K562 (cell line): ENCODE measurements around the gene CRYBB1. TPM values are rescaled to one million over a fixed set of nuclear protein-coding genes. Genes with fewer than 3 reads are reported as not detected.
A peak's percentile ranks its signal among the peaks of the same experiment; 100 is the strongest.

ENCODE experiments used
- ATAC-seq: fragments of 200-7000 bp; cut with Tn5 transposase; 3 replicates; pipeline ENCODE4 v1.9.1; 2020; ENCODE audit warnings: moderate library complexity
- BruUV-seq: library from RNA; stranded (reverse); fragments of 400-500 nt; replicated peaks from 2 replicates; lab custom pipeline; 2021; lab: Mats Ljungman, UMichigan
- CTCF ChIA-PET: fragments of 300-600 bp; formaldehyde crosslinking; extraction: SDS; loops from one replicate; lab custom pipeline; 2021; ENCODE audit warnings: low intra/inter-chr PET ratio; lab: Yijun Ruan, JAX
- POLR2A ChIA-PET: fragments of 300-600, 350-650 bp; sonication (Branson Sonifier 250); formaldehyde crosslinking; extraction: SDS; loops from one replicate; lab custom pipeline; 2021; ENCODE audit warnings: antibody characterized with exemption, inconsistent platforms; lab: Yijun Ruan, JAX
- DNase-seq, 4 experiments: peaks; one replicate each; pipeline versions ENCODE4 v3.0.0 to v3.0.0-alpha.2; 2011 to 2018; ENCODE audit warnings: low spot score in 3 of 4, mixed read lengths in 3 of 4; ENCODE audit errors: extremely low read depth in 1 of 4
- FAIRE-seq: peaks from 2 replicates; lab custom pipeline; 2011; peaks lifted over from hg19 to GRCh38; lab: Jason Lieb, UNC
- H2AFZ ChIP-seq: 2 replicates; pipeline ENCODE4 v1.6.0; 2011; ENCODE audit warnings: low read depth, low read length, control low read depth, inconsistent platforms
- H3K27ac ChIP-seq: fragments of 200-600 bp; 3 replicates; pipeline ENCODE4 v1.8.0; 2011; ENCODE audit warnings: low read depth, mild to moderate bottlenecking, control low read depth, inconsistent platforms, low read length, moderate library complexity, mixed read lengths; ENCODE audit errors: extremely low read depth
- H3K27me3 ChIP-seq, 2 experiments: fragments of 300-600 bp in 1 of 2; 2 replicates in 1 of 2; 3 replicates in 1 of 2; pipeline versions ENCODE4 v1.6.0 to v1.8.0; 2011; ENCODE audit warnings: inconsistent platforms in 2 of 2, low read length in 2 of 2, mild to moderate bottlenecking in 1 of 2, mixed read lengths in 1 of 2, moderate library complexity in 1 of 2; ENCODE audit not compliant: control insufficient read depth in 2 of 2, insufficient read depth in 2 of 2
- H3K36me3 ChIP-seq: fragments of 300-600 bp; 3 replicates; pipeline ENCODE4 v1.8.0; 2011; ENCODE audit warnings: mild to moderate bottlenecking, low read length, inconsistent platforms; ENCODE audit not compliant: control insufficient read depth, insufficient read depth
- H3K4me1 ChIP-seq, 2 experiments: fragments of 200-600 bp in 1 of 2; replicated peaks in 1 of 2; 2 replicates in 1 of 2; 3 replicates in 1 of 2; pipeline versions ENCODE4 v1.5.1 to v1.8.0; 2011; ENCODE audit warnings: inconsistent platforms in 2 of 2, low read length in 2 of 2, mild to moderate bottlenecking in 1 of 2, mixed read lengths in 1 of 2, moderate library complexity in 1 of 2; ENCODE audit not compliant: control insufficient read depth in 2 of 2, insufficient read depth in 2 of 2
- H3K4me2 ChIP-seq: 2 replicates; pipeline ENCODE4 v1.6.1; 2011; ENCODE audit warnings: low read length, control low read depth, inconsistent platforms, mixed read lengths; ENCODE audit not compliant: insufficient read depth
- H3K4me3 ChIP-seq: fragments of 200-600 bp; sonication (generic), shearing (Covaris generic); 2 replicates; pipeline ENCODE4 v1.5.1; 2016; ENCODE audit warnings: control low read depth, inconsistent platforms
- H3K79me2 ChIP-seq: fragments of 200-600 bp; 3 replicates; pipeline ENCODE4 v1.8.0; 2011; ENCODE audit warnings: low read length, inconsistent platforms; ENCODE audit not compliant: control insufficient read depth, insufficient read depth
- H3K9ac ChIP-seq, 2 experiments: 2 replicates each; pipeline versions ENCODE4 v1.6.0 to v1.6.1; 2011; ENCODE audit warnings: low read depth in 2 of 2, low read length in 2 of 2, control low read depth in 1 of 2, inconsistent platforms in 1 of 2, mild to moderate bottlenecking in 1 of 2, mixed read lengths in 1 of 2; ENCODE audit not compliant: insufficient read depth in 1 of 2
- H3K9me1 ChIP-seq: one replicate; pipeline ENCODE4 v1.6.0; 2011; ENCODE audit warnings: inconsistent platforms, mild to moderate bottlenecking, low read length, moderate library complexity; ENCODE audit not compliant: control insufficient read depth, insufficient read depth
- H3K9me3 ChIP-seq: replicated peaks from 2 replicates; pipeline ENCODE4 v1.5.1; 2011; ENCODE audit warnings: low read depth, low read length, inconsistent platforms; ENCODE audit not compliant: control insufficient read depth, insufficient read depth
- H4K20me1 ChIP-seq: replicated peaks from 2 replicates; pipeline ENCODE4 v1.6.1; 2011; ENCODE audit warnings: low read length, inconsistent platforms, mixed read lengths; ENCODE audit not compliant: control insufficient read depth, insufficient read depth
- HDAC1 ChIP-seq, 2 experiments: fragments of 450-650 bp; IDR thresholded peaks; 2 replicates each; pipeline ENCODE4 v1.6.1; 2016 to 2017; ENCODE audit warnings: inconsistent platforms in 1 of 2, mild to moderate bottlenecking in 1 of 2, moderate library complexity in 1 of 2
- KDM1A ChIP-seq, 2 experiments: fragments of 450-650 bp; IDR thresholded peaks; 2 replicates each; pipeline ENCODE4 v1.6.1; 2016; ENCODE audit warnings: mild to moderate bottlenecking in 2 of 2
- NR3C1 ChIP-seq: sonication (generic); formaldehyde crosslinking; IDR thresholded peaks from 2 replicates; pipeline ENCODE4 v1.8.1; 2022; ENCODE audit warnings: missing genetic modification reagents
- NRF1 ChIP-seq, 2 experiments: fragments of 450-650 bp; IDR thresholded peaks in 1 of 2; conservative IDR thresholded peaks in 1 of 2; 2 replicates each; pipeline ENCODE4 v1.6.1; 2014; ENCODE audit warnings: mild to moderate bottlenecking in 2 of 2
- SAFB2 ChIP-seq: fragments of 200-400 bp; formaldehyde crosslinking; IDR thresholded peaks from 2 replicates; pipeline ENCODE4 v1.6.1; 2018; ENCODE audit warnings: borderline replicate concordance, low read length, low read depth, moderate library complexity; ENCODE audit not compliant: severe bottlenecking
- TFE3 ChIP-seq: fragments of 450-650 bp; formaldehyde crosslinking; IDR thresholded peaks from 2 replicates; pipeline ENCODE4 v1.4.0; 2020; ENCODE audit warnings: mild to moderate bottlenecking, mixed read lengths
- TGIF2 ChIP-seq: sonication (generic); formaldehyde crosslinking; IDR thresholded peaks from 2 replicates; pipeline ENCODE4 v1.8.1; 2022; ENCODE audit warnings: mild to moderate bottlenecking, missing genetic modification reagents, moderate library complexity
- ZBTB11 ChIP-seq, 3 experiments: fragments of 200-800 bp in 1 of 3; fragments of 250-450 bp in 1 of 3; fragments of 450-650 bp in 1 of 3; sonication (Bioruptor Pico) in 1 of 3; sonication (Bioruptor generic) in 1 of 3; formaldehyde crosslinking in 1 of 3; IDR thresholded peaks; 2 replicates each; pipeline versions ENCODE4 v1.6.1 to v1.8.0; 2016 to 2022; ENCODE audit warnings: mild to moderate bottlenecking in 2 of 3, missing genetic modification characterization in 2 of 3, missing compliant biosample characterization in 1 of 3, moderate library complexity in 1 of 3
- ZNF253 ChIP-seq: fragments of 250-450 bp; sonication (Bioruptor Pico); conservative IDR thresholded peaks from 2 replicates; pipeline ENCODE4 v1.6.1; 2021; ENCODE audit warnings: mild to moderate bottlenecking
- WGBS: fragments of 100-300 bp; shearing (Covaris generic); methylation state at CpG from one replicate; pipeline ENCODE4 v1.1.6; 2016; ENCODE audit warnings: low coverage, mixed read lengths; ENCODE audit not compliant: insufficient coverage; ENCODE audit errors: missing lambda C conversion rate; 5-methylcytosine and 5-hydroxymethylcytosine counted together
- in situ Hi-C: fragments of 300-500 bp; cut with MboI; formaldehyde crosslinking; loops from 4 replicates; pipeline ENCODE4 v1.15.0; 2018; ENCODE audit warnings: inconsistent platforms, mixed read lengths
- intact Hi-C: fragments of 100-400 bp; cut with micrococcal nuclease; formaldehyde crosslinking; loops from 2 replicates; pipeline ENCODE4 v1.14.2; 2022
- polyA plus RNA-seq, 8 experiments: library from polyadenylated mRNA; depleted of rRNA in 4 of 8; stranded (reverse) in 5 of 8; unstranded in 3 of 8; fragments of >200 nt; fragmentation: Nextera tagmentation in 2 of 8; fragmentation: Illumina TruSeq in 1 of 8; extraction: Ambion mirVana in 2 of 8; extraction: Trizol in 1 of 8; gene quantifications; 2 replicates each; pipeline versions ENCODE4 v1.2.1 to v1.2.3, GENCODE V29; 2011 to 2014; ENCODE audit warnings: inconsistent platforms in 1 of 8, missing spikeins in 1 of 8
- total RNA-seq, 7 experiments: library from RNA; depleted of rRNA in 6 of 7; stranded (reverse); fragments of >200 nt in 6 of 7; fragmentation: Illumina TruSeq in 2 of 7; extraction: Trizol in 2 of 7; gene quantifications; 2 replicates each; pipeline versions ENCODE4 v1.2.1 to v1.2.3, GENCODE V29; 2011 to 2021; ENCODE audit warnings: low replicate concordance in 1 of 7
- TF ChIP-seq, protein P1 (sequence below): IDR thresholded peaks from 3 replicates; pipeline ENCODE4 v1.6.1; 2011; ENCODE audit warnings: borderline replicate concordance, mild to moderate bottlenecking, moderate library complexity; ENCODE audit not compliant: insufficient read length; ENCODE audit errors: extremely low read depth

Gene CRYBB1
- total and polyA plus RNA-seq, 9 of the 15 experiments (the other 6 are each of a cell fraction or from before 2014, with no cell fraction given), result 0.16 to 0.45 (median 0.33) TPM; not detected in 2

- peak in 1 of 2 experiments; percentile 67; a peak in 1 of 4 replicates for TF ChIP-seq HDAC1 (IDR thresholded peaks at IDR 0.05)
- no peak for TF ChIP-seq NR3C1
- peak; percentile 90 to 94 for TF ChIP-seq KDM1A (IDR thresholded peaks at IDR 0.05)
- TF ChIP-seq, protein P1, sequence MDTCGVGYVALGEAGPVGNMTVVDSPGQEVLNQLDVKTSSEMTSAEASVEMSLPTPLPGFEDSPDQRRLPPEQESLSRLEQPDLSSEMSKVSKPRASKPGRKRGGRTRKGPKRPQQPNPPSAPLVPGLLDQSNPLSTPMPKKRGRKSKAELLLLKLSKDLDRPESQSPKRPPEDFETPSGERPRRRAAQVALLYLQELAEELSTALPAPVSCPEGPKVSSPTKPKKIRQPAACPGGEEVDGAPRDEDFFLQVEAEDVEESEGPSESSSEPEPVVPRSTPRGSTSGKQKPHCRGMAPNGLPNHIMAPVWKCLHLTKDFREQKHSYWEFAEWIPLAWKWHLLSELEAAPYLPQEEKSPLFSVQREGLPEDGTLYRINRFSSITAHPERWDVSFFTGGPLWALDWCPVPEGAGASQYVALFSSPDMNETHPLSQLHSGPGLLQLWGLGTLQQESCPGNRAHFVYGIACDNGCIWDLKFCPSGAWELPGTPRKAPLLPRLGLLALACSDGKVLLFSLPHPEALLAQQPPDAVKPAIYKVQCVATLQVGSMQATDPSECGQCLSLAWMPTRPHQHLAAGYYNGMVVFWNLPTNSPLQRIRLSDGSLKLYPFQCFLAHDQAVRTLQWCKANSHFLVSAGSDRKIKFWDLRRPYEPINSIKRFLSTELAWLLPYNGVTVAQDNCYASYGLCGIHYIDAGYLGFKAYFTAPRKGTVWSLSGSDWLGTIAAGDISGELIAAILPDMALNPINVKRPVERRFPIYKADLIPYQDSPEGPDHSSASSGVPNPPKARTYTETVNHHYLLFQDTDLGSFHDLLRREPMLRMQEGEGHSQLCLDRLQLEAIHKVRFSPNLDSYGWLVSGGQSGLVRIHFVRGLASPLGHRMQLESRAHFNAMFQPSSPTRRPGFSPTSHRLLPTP, result no peak
- no peak for TF ChIP-seq NRF1 (conservative IDR thresholded peaks at IDR 0.05 in 1 of 2, IDR thresholded peaks at IDR 0.05 in 1 of 2)
- TF ChIP-seq ZNF253 (CRISPR knock-in tag), result no peak
- no peak for TF ChIP-seq SAFB2
- TF ChIP-seq TGIF2 (CRISPR knock-in tag), result no peak
These were observed 628 bp upstream of the CRYBB1 start (continued) for GRCh38 chr22:26618455-26618854.

GRCh38 chr22:26616650-26617049 lies 1.2 kb downstream of the CRYBB1 start:
- Histone ChIP-seq H3K4me1 (peaks cover 41 to 45% of the 10 kb centered on the region in 2 experiments), H2AFZ (peak overlapping the region; percentile 83), H3K36me3 (no peaks in the 10 kb centered on the region), H3K9ac (no peak overlapping the region), H3K27me3 (no peaks in the 10 kb centered on the region), H3K27ac (no peak overlapping the region), H3K4me3 (no peak overlapping the region), H3K4me2 (no peak overlapping the region), H3K79me2 (no peaks in the 10 kb centered on the region), H3K9me3 (no peaks in the 10 kb centered on the region), H4K20me1 (no peaks in the 10 kb centered on the region), H3K9me1 (no peaks in the 10 kb centered on the region)
- 0 out of 6 replicates have a peak, but pooled peaks of 1 of the 3 experiments have one; percentile 23 for TF ChIP-seq ZBTB11 (CRISPR knock-in tag; IDR thresholded peaks at IDR 0.05)
- TF ChIP-seq TFE3 (CRISPR knock-in tag), result no peak
- FAIRE-seq, result no peak
- in situ Hi-C loops (no loop called here), intact Hi-C loops (no loop called here)
- no TSS peak for BruUV-seq
- ATAC-seq, result no peak
- 42% methylated on average over 2 of the region's 2 CpGs for WGBS
- ChIA-PET CTCF (no interaction called here), POLR2A (interaction anchor here (0.7 to 1.2 kb wide), 2 partner anchors 20 to 262 kb away, joined by 3 to 4 read pairs; no protein-coding TSS in a partner anchor)
- DNase-seq, result peak in 1 of 4 experiments; percentile 25
